GM23338 (cell line): ENCODE data around the gene TNFRSF4.

ENCODE experiments used
- CREB1 ChIP-seq: fragments of 250-450 bp; sonication (Bioruptor Pico); IDR thresholded peaks from 2 replicates; pipeline ENCODE4 v1.5.0; 2020; ENCODE audit warnings: low read depth, mild to moderate bottlenecking, moderate library complexity
- CTCF ChIP-seq, 2 experiments: fragments of 200-600 bp in 1 of 2; sonication (generic) in 1 of 2; conservative IDR thresholded peaks; 2 replicates each; pipeline versions ENCODE4 v1.5.1 to v1.6.1; 2016 to 2017; ENCODE audit warnings: antibody characterized with exemption in 2 of 2, low read depth in 2 of 2, mild to moderate bottlenecking in 2 of 2, moderate library complexity in 1 of 2
- ETS1 ChIP-seq: IDR thresholded peaks from 2 replicates; pipeline ENCODE4 v1.6.1; 2016; ENCODE audit warnings: antibody characterized with exemption
- EZH2 ChIP-seq: fragments of 200-600 bp; sonication (generic); IDR thresholded peaks from one replicate; pipeline ENCODE4 v1.8.0; 2017; ENCODE audit warnings: antibody characterized with exemption, mild to moderate bottlenecking, low read depth; ENCODE audit not compliant: unreplicated experiment
- EZH2phosphoT487 ChIP-seq: fragments of 200-600 bp; sonication (generic); IDR thresholded peaks from one replicate; pipeline ENCODE4 v1.8.1; 2018; ENCODE audit warnings: antibody characterized with exemption; ENCODE audit not compliant: unreplicated experiment
- JUNB ChIP-seq: IDR thresholded peaks from one replicate; pipeline ENCODE4 v1.6.1; 2016; ENCODE audit warnings: antibody characterized with exemption; ENCODE audit not compliant: unreplicated experiment
- NANOG ChIP-seq: IDR thresholded peaks from 2 replicates; pipeline ENCODE4 v1.6.1; 2016; ENCODE audit warnings: antibody characterized with exemption, borderline replicate concordance
- POLR2AphosphoS5 ChIP-seq: IDR thresholded peaks from 2 replicates; pipeline ENCODE4 v1.6.1; 2016; ENCODE audit warnings: antibody characterized with exemption, low read depth
- REST ChIP-seq: IDR thresholded peaks from one replicate; pipeline ENCODE4 v1.6.1; 2018; ENCODE audit warnings: antibody characterized with exemption; ENCODE audit not compliant: unreplicated experiment
- STAT1 ChIP-seq: IDR thresholded peaks from one replicate; pipeline ENCODE4 v1.6.1; 2016; ENCODE audit warnings: antibody characterized with exemption; ENCODE audit not compliant: unreplicated experiment
- ZNF114 ChIP-seq: fragments of 250-450 bp; sonication (Bioruptor Pico); IDR thresholded peaks from 2 replicates; pipeline ENCODE4 v1.5.0; 2020; ENCODE audit warnings: mild to moderate bottlenecking, moderate library complexity

- TF ChIP-seq EZH2phosphoT487, result no peak
- no peak for TF ChIP-seq CTCF (conservative IDR thresholded peaks at IDR 0.05; ENCODE audit: low read depth in 2 of 2)
- no peak for TF ChIP-seq POLR2AphosphoS5
- no peak for TF ChIP-seq ZNF114 (CRISPR knock-in tag)
- no peak for TF ChIP-seq EZH2
- no peak for TF ChIP-seq CREB1 (CRISPR knock-in tag)
- no peak for TF ChIP-seq JUNB
- no peak for TF ChIP-seq REST
- no peak for TF ChIP-seq ETS1
- TF ChIP-seq STAT1, result no peak
- TF ChIP-seq NANOG, result no peak
Observed at GRCh38 chr1:1191734-1192133, 22.2 kb downstream of the TNFRSF4 start.
